Measurements from ENCODE around the gene RFX8.
"Not testable (repeated sequence)": the region's sequence is repeated elsewhere in the genome, so short reads cannot be mapped to it uniquely, and the experiment has no call there.

RFX8 gene

GRCh38 chr2:101354420-101355311, 120.2 kb downstream of the RFX8 start:
- DNase-seq (ENCODE audit: low read depth in 3 of 3, low spot score in 1 of 3), result no peak

GRCh38 chr2:101352631-101353030, 122.3 kb downstream of the RFX8 start:
- not testable (repeated sequence) for DNase-seq (ENCODE audit: low read depth in 3 of 3, low spot score in 1 of 3)

- DNase-seq (ENCODE audit: low read depth in 3 of 3, low spot score in 1 of 3), result no peak
Observed at GRCh38 chr2:101351207-101351606, 123.7 kb downstream of the RFX8 start.

- no peak for DNase-seq (ENCODE audit: low read depth in 3 of 3, low spot score in 1 of 3)
Observed at GRCh38 chr2:101349893-101350662, 124.8 kb downstream of the RFX8 start.

GRCh38 chr2:101348883-101349282, 126.0 kb downstream of the RFX8 start:
- DNase-seq (ENCODE audit: low read depth in 3 of 3, low spot score in 1 of 3), result no peak
